Measurements from ENCODE around the gene HOXA11. TPM values are rescaled to one million over a fixed set of nuclear protein-coding genes. Genes with fewer than 3 reads are reported as not detected.

Gene HOXA11
- total RNA-seq, 4 donors from 2014 or later: 0.27 to 1.4 (median 1.0) TPM; not detected in 1

GRCh38 chr7:27164045-27164366 lies 21.0 kb downstream of the HOXA11 start:
- 17% methylated on average over 12 of the region's 12 CpGs for WGBS, 2 donors
- H3K4me3 ChIP-seq (ENCODE audit: low read depth, poor library complexity, severe bottlenecking): peak overlapping the region; percentile 54
- TF ChIP-seq POLR2A (IDR thresholded peaks at IDR 0.05) (no peak), CTCF (IDR thresholded peaks at IDR 0.05) (no peak)
- intact Hi-C loops (cut with DNase I; ENCODE audit: low total_unique reads): loop anchor here (5.0 to 10.0 kb wide), 2 partner anchors 797 to 959 kb away; partner anchors contain the start of genes CBX3 and HNRNPA2B1
- no peak for DNase-seq (ENCODE audit: low spot score in 2 of 2)

GRCh38 chr7:27163288-27164044 lies 21.6 kb downstream of the HOXA11 start:
- DNase-seq (ENCODE audit: low spot score in 2 of 2): no peak
- WGBS, 2 donors: 25 to 42% methylated on average over 24 of the region's 24 CpGs
- intact Hi-C loops (cut with DNase I; ENCODE audit: low total_unique reads): loop anchor here (5.0 to 10.0 kb wide), 2 partner anchors 796 to 959 kb away; partner anchors contain the start of genes CBX3 and HNRNPA2B1
- TF ChIP-seq POLR2A (IDR thresholded peaks at IDR 0.05): no peak
- no peak for TF ChIP-seq CTCF (IDR thresholded peaks at IDR 0.05)
- H3K4me3 ChIP-seq (ENCODE audit: low read depth, poor library complexity, severe bottlenecking): no peak overlapping the region

GRCh38 chr7:27162561-27163287 lies 22.3 kb downstream of the HOXA11 start:
- DNase-seq (ENCODE audit: low spot score in 2 of 2): no peak
- TF ChIP-seq CTCF (IDR thresholded peaks at IDR 0.05) (no peak), POLR2A (IDR thresholded peaks at IDR 0.05) (no peak)
- intact Hi-C loops (cut with DNase I; ENCODE audit: low total_unique reads): loop anchor here (5.0 to 10.0 kb wide), 2 partner anchors 795 to 958 kb away; partner anchors contain the start of genes CBX3 and HNRNPA2B1
- H3K4me3 ChIP-seq (ENCODE audit: low read depth, poor library complexity, severe bottlenecking): no peak overlapping the region
- WGBS, 2 donors: 31 to 42% methylated on average over 7 of the region's 7 CpGs

- intact Hi-C loops (cut with DNase I; ENCODE audit: low total_unique reads): loop anchor here (5.0 to 10.0 kb wide), 2 partner anchors 795 to 957 kb away; partner anchors contain the start of genes CBX3 and HNRNPA2B1
- peak in 1 of 2 donors; percentile 86 for DNase-seq (ENCODE audit: low spot score in 2 of 2)
- TF ChIP-seq CTCF (IDR thresholded peaks at IDR 0.05): no peak
- TF ChIP-seq POLR2A (IDR thresholded peaks at IDR 0.05): no peak
- H3K4me3 ChIP-seq (ENCODE audit: low read depth, poor library complexity, severe bottlenecking): no peak overlapping the region
- 32 to 41% methylated on average over 27 to 30 of the region's 30 CpGs for WGBS, 2 donors
These were observed 23.1 kb downstream of the HOXA11 start for GRCh38 chr7:27161721-27162560.

GRCh38 chr7:27161214-27161720 lies 23.8 kb downstream of the HOXA11 start:
- TF ChIP-seq CTCF (IDR thresholded peaks at IDR 0.05): no peak
- no peak for TF ChIP-seq POLR2A (IDR thresholded peaks at IDR 0.05)
- intact Hi-C loops (cut with DNase I; ENCODE audit: low total_unique reads): loop anchor here (5.0 to 10.0 kb wide), 2 partner anchors 794 to 956 kb away; partner anchors contain the start of genes CBX3 and HNRNPA2B1
- DNase-seq (ENCODE audit: low spot score in 2 of 2): peak in 1 of 2 donors; percentile 89
- 10 to 15% methylated on average over 26 to 27 of the region's 27 CpGs for WGBS, 2 donors
- no peak overlapping the region for H3K4me3 ChIP-seq (ENCODE audit: low read depth, poor library complexity, severe bottlenecking)
